ENCODE measurements around the gene CCR3. TPM values are rescaled to one million over a fixed set of nuclear protein-coding genes. Genes with fewer than 3 reads are reported as not detected.

Gene CCR3
- total RNA-seq, 1 experiment from 2014 or later: not detected

DNA sequence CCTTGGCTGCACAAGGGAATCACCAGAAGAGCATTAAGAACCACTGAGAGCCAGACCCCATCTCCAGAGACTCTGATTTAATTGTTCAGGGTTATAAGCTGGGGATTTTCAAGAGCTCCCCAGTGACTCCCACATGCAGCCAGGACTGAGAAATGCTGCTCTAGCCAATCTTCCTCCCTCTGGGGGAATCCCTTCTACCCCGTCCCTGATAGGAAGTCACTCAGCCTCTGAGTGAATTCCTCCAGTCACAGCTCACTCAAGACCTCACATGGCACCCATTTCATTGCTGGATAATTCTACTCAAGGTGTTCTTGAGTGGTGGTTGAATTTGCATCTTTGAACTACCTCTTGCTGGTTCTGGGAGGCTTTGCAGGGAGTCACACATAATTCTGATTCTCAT, 10.7 kb downstream of the CCR3 start:
- Histone ChIP-seq H3K9me3 (ENCODE audit: control insufficient read depth in 1 of 2, insufficient read depth in 1 of 2, low read depth in 1 of 2, low read length in 2 of 2) (no peaks in the 10 kb centered on the region), H3K4me3 (replicated peaks in 1 of 2; ENCODE audit: low read depth in 1 of 2, low read length in 2 of 2) (no peak overlapping the region), H3K9me2 (ENCODE audit: insufficient read depth) (no peaks in the 10 kb centered on the region), H3K4me1 (ENCODE audit: control insufficient read depth in 1 of 2, insufficient read depth in 2 of 2, low read length in 2 of 2) (no peaks in the 10 kb centered on the region), H3K27me3 (ENCODE audit: insufficient read depth, low read length) (peaks cover 12% of the 10 kb centered on the region; the same call in 1 of the 2 replicates), H4K20me1 (ENCODE audit: insufficient read depth) (no peaks in the 10 kb centered on the region), H3K27ac (ENCODE audit: low read depth, low read length) (no peak overlapping the region), H3K36me3 (ENCODE audit: control insufficient read depth in 1 of 2, insufficient read depth in 2 of 2, low read length in 2 of 2) (no peaks in the 10 kb centered on the region), H3K4me2 (ENCODE audit: low read length) (no peak overlapping the region), H3K79me2 (ENCODE audit: insufficient read depth, low read length) (no peaks in the 10 kb centered on the region), H3K9ac (ENCODE audit: low read length) (no peak overlapping the region), H2AFZ (ENCODE audit: low read depth, low read length, poor library complexity, severe bottlenecking) (no peak overlapping the region)
- TF ChIP-seq, protein P1, sequence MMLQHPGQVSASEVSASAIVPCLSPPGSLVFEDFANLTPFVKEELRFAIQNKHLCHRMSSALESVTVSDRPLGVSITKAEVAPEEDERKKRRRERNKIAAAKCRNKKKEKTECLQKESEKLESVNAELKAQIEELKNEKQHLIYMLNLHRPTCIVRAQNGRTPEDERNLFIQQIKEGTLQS (IDR thresholded peaks at IDR 0.05): no peak
- no peak for TF ChIP-seq ZNF274 (IDR thresholded peaks at IDR 0.05; ENCODE audit: low read depth, low read length)
- TF ChIP-seq, protein P2, sequence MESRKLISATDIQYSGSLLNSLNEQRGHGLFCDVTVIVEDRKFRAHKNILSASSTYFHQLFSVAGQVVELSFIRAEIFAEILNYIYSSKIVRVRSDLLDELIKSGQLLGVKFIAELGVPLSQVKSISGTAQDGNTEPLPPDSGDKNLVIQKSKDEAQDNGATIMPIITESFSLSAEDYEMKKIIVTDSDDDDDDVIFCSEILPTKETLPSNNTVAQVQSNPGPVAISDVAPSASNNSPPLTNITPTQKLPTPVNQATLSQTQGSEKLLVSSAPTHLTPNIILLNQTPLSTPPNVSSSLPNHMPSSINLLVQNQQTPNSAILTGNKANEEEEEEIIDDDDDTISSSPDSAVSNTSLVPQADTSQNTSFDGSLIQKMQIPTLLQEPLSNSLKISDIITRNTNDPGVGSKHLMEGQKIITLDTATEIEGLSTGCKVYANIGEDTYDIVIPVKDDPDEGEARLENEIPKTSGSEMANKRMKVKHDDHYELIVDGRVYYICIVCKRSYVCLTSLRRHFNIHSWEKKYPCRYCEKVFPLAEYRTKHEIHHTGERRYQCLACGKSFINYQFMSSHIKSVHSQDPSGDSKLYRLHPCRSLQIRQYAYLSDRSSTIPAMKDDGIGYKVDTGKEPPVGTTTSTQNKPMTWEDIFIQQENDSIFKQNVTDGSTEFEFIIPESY (IDR thresholded peaks at IDR 0.05; ENCODE audit: extremely low read depth, insufficient replicate concordance, low read length): no peak
- TF ChIP-seq FOSL1 (IDR thresholded peaks at IDR 0.05; ENCODE audit: low read depth): no peak
- TF ChIP-seq YY1 (IDR thresholded peaks at IDR 0.05; ENCODE audit: extremely low read depth, insufficient replicate concordance, low read depth, low read length): no peak
- TF ChIP-seq SRF (IDR thresholded peaks at IDR 0.05; ENCODE audit: low read depth): no peak
- no peak for TF ChIP-seq ZFX (IDR thresholded peaks at IDR 0.05)
- TF ChIP-seq POLR2A (IDR thresholded peaks at IDR 0.05; ENCODE audit: borderline replicate concordance, extremely low read depth, insufficient read depth, insufficient read length): no peak
- no peak for TF ChIP-seq TCF7L2 (IDR thresholded peaks at IDR 0.05; ENCODE audit: borderline replicate concordance, extremely low read depth, insufficient read depth, insufficient read length)
- TF ChIP-seq JUND (IDR thresholded peaks at IDR 0.05): no peak
- TF ChIP-seq, protein P3, sequence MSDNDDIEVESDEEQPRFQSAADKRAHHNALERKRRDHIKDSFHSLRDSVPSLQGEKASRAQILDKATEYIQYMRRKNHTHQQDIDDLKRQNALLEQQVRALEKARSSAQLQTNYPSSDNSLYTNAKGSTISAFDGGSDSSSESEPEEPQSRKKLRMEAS (IDR thresholded peaks at IDR 0.05): no peak
- TF ChIP-seq EZH2 (IDR thresholded peaks at IDR 0.05): no peak
- TF ChIP-seq, protein P4, sequence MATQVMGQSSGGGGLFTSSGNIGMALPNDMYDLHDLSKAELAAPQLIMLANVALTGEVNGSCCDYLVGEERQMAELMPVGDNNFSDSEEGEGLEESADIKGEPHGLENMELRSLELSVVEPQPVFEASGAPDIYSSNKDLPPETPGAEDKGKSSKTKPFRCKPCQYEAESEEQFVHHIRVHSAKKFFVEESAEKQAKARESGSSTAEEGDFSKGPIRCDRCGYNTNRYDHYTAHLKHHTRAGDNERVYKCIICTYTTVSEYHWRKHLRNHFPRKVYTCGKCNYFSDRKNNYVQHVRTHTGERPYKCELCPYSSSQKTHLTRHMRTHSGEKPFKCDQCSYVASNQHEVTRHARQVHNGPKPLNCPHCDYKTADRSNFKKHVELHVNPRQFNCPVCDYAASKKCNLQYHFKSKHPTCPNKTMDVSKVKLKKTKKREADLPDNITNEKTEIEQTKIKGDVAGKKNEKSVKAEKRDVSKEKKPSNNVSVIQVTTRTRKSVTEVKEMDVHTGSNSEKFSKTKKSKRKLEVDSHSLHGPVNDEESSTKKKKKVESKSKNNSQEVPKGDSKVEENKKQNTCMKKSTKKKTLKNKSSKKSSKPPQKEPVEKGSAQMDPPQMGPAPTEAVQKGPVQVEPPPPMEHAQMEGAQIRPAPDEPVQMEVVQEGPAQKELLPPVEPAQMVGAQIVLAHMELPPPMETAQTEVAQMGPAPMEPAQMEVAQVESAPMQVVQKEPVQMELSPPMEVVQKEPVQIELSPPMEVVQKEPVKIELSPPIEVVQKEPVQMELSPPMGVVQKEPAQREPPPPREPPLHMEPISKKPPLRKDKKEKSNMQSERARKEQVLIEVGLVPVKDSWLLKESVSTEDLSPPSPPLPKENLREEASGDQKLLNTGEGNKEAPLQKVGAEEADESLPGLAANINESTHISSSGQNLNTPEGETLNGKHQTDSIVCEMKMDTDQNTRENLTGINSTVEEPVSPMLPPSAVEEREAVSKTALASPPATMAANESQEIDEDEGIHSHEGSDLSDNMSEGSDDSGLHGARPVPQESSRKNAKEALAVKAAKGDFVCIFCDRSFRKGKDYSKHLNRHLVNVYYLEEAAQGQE (IDR thresholded peaks at IDR 0.05; ENCODE audit: low read depth): no peak
- no peak for TF ChIP-seq POLR2AphosphoS5 (IDR thresholded peaks at IDR 0.05; ENCODE audit: low read depth, low read length)
- TF ChIP-seq CBX3 (IDR thresholded peaks at IDR 0.05; ENCODE audit: low read depth): no peak
- TF ChIP-seq SIN3A (IDR thresholded peaks at IDR 0.05; ENCODE audit: low read depth): no peak
- BruUV-seq (replicated peaks): no TSS peak
- no peak for DNase-seq (ENCODE audit: low read depth, low spot score)
- CTCF ChIA-PET: no interaction called here
- POLR2A ChIA-PET: no interaction called here
- intact Hi-C loops (cut with micrococcal nuclease): no loop called here
- no peak for ATAC-seq
- RAD21 ChIA-PET (ENCODE audit: low non-redundant PET in 1 of 2, low total read pairs in 2 of 2, uncharacterized antibody in 2 of 2, unreplicated experiment in 2 of 2): no interaction called here

Measured in HCT116 (cell line).